Erythroblast (primary cell): ENCODE measurements around the gene F8.

ENCODE experiments used
- DNase-seq, 2 experiments: peaks; one replicate each; lab custom pipeline; 2025; lab: John Stamatoyannopoulos, UW
- GATA1 ChIP-seq: IDR thresholded peaks from 2 replicates; pipeline ENCODE4 v1.6.1; 2011; ENCODE audit warnings: low read depth, mild to moderate bottlenecking, control low read depth, low read length, moderate library complexity
- POLR2A ChIP-seq: IDR thresholded peaks from 2 replicates; pipeline ENCODE4 v1.6.1; 2011; ENCODE audit warnings: mild to moderate bottlenecking, low read length

Gene F8

DNA sequence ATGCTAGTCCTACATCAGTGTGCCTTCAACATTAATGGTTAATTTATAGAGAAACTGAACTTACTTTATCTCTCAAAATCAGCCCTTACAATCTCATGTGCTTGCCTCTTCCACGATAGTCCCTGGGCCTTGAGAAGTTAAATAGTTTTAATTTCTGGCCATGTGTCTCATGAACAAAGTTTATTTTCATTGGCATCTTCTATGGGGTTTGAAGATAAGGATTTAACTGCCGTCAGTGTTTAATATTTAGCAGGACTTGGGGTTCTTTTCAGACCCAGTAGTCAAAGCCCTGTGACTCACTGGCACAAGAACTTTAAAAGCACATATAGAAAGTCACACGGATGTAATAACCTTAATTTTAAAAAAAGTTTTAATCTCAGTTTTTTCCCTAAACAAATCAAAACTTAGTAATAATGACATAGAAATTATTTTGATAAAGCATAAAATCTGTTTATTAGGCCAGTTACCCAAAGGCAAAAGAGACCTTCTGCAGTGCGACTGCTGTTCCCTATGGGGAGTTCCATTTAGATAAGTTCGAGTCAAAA lies 207.2 kb downstream of the F8 start:
- TF ChIP-seq GATA1, result no peak
- peak in 1 of 2 experiments; percentile 17 for DNase-seq

DNA sequence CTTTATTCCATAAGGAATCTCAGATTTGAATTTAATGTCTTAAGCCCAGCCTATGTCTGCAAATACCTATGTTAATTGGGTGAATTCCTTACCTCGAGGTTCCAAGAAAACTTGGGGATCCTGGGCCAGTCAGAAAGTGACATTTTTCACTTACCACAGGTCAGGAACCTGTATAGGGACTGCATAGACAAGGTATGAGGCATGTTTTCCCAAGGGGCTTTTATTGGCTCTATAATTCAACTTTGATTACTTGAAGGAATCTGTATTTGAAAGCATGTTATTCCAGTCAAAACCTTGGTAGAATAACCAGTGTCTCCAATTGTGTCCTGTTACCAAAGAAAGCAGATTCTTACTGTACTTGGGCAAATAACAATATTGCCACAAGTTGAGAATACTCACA lies 208.7 kb downstream of the F8 start:
- TF ChIP-seq POLR2A, result no peak
- no peak for TF ChIP-seq GATA1
- no peak for DNase-seq

DNA sequence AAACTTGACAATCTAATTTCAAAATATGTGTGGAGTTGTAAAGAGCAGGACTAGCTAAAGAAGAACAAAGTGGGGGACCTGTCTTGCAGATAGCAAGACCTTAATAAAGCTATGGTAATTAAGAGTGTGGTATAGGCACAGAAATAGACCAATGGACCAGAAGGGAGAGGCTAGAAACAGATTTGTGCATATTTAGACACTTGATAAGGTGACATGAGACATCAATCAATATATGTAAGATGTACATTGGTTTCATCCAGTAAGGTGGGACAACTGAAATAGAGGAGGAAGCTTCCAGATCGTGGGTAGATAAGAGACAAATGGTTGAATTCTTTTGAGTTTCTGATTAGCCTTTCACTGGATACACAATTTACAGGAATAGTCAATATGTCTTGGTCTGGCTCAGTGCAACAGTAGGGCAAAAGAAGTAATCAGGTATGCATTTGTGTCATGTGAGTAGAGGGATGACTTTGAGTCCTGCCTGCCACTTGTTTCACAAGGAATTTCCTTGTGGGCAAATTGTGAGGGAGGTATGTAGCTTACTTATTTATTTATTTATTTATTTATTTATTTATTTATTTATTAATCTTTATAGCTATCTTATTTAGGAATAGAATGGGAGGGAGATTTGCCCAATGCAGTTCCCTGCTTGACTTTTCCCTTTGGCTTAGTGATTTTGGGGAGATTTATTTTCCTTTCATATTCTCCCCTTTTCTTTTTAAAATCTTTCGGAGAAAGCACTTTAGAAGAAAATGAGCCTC lies 210.0 kb downstream of the F8 start:
- no peak for DNase-seq

DNA sequence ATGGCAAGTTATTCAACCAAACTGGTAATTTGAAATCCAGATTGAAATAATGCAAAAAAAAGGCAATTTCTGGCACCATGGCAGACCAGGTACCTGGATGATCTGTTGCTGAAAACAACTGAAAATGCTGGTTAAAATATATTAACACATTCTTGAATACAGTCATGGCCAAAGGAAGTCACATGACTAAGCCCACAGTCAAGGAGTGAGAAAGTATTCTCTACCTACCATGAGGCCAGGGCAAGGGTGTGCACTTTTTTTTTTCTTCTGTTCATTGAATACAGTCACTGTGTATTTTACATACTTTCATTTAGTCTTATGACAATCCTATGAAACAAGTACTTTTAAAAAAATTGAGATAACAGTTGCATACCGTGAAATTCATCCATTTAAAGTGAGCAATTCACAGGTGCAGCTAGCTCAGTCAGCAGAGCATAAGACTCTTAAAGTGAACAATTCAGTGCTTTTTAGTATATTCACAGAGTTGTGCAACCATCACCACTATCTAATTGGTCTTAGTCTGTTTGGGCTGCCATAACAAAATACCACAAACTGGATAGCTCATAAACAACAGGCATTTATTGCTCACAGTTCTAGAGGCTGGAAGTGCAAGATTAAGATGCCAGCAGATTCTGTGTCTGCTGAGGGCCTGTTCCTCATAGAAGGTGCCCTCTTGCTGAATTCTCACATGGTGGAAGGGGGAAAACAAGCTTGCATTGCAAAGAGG lies 212.4 kb downstream of the F8 start:
- TF ChIP-seq GATA1, result no peak
- no peak for TF ChIP-seq POLR2A
- DNase-seq, result no peak

More for the DNA sequence above, 210.0 kb downstream of the F8 start:
- TF ChIP-seq POLR2A (no peak), GATA1 (no peak)

DNA sequence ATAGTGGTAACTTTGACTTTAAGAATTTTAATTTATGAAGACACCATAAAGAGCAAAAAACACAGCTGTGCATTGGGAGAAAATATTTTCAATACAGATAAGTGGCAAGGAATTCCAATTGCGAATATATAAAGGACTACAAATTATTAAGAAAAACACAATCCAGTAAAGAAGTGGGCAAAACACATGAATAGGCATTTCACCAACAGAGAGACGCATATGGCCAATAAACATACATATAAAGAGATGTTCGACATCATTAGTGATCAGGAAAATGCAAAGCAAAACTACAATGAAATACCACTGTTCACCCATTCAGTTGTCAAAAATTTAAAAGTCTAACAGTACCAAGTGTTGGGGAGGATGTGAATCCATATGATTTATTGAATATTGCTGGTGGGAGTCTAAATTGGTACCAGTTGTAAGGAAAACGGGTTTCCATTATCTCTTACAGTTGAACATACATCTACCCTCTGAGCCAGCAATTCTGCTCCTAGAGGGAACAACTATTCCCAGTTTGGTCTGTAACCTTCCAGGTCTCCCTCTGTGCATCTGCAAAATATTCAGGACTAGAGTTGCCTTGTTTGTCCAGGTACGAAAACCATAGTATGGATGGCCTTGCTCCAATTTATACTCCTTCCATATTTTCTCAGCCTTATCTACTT lies 215.6 kb downstream of the F8 start:
- no peak for TF ChIP-seq POLR2A
- TF ChIP-seq GATA1, result no peak
- DNase-seq, result no peak

DNA sequence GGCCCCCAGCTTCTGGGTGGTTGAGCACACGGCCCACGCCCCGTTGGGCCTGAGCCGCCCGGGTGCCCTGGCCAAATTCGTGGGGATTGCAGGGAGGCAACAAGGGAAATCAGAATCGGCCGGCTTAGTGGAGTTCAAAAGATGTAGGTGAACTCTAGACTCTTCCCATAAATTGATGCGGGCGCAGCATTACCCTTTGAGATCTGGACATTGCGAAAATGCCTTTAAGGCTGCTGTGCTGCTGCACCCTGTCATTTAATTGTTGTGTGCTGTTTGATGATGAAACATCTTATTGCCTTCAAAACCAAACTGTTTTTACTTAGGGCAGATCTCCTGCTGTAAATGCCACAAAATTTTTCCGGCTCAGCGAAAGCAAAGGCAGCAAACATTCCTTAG lies 216.8 kb downstream of the F8 start:
- no peak for DNase-seq

DNA sequence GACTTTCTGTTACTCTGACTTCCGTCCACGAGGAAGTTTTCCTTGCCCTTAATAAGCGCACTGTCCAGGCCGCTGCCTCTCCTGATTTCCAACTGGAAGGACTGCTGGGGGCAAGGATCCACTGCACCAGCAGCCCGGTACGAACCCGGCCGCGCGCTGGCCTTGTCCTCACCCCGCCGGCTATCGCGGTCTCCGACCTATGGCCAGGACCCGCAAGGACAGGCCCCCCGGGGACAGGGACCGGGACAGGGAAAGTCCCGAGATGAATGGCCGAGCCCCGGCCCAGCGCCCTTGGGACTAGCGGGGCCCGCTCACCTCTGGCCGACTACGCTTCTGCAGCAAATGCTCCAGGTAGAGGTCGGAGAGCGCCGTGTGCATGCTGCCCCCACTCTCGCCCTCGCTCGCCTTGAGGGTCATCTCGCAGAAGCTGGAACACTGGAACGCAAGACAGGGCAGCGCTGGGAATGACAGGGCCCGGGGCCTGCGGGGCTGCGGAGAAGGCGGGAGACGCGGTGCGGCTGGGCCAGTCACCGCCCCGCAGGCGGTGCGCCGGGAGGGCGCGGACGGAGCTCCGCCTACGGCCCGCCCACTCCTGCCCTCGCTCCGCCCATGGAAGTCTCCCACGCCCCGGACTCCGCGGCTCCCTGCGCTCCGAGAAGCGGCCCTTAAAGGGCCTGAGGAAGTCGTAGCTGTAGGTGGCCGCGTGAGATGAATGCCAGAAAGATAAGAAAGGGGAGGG lies 217.4 kb downstream of the F8 start, which contains the start of gene MPP1:
TSS of gene MPP1 (minus strand) at position 529 of the 739 bp plus-strand sequence. CDS start at position 417, 112 bp downstream.
- peak; percentile 91 to 94 for DNase-seq

More for the DNA sequence above, 216.8 kb downstream of the F8 start:
- TF ChIP-seq POLR2A, result no peak
- TF ChIP-seq GATA1, result no peak

DNA sequence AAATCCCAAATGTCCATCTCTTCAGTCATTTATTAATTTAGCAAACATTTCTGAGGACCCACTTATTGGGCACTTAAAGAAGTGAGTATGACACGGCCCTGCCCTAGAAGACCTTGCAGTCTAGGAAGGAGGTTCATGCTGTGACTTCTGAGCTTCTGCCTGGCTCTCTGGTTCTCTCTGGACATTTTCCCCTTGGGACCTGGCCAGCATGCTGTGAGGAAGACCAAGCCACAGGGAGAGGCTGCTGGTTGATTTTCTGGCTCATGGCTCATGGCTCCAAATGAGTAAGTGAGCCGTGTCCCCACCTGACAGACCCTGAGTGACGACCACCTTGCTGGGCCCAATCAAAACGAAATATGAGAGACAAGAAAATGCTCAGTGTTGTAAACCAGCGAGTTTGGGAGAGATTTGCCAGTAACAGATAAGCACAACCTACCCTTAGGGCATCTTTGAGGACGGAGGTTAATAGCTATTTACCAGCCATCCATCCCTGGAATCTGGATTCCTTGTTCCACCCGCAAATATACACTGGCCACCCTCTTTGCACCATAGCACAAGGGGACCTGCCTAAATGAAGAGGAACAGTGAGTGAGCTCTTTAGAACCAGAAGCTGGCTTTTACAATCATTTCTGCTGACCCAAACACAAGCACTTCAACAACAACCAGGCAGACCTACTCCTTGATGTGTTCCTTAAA lies 218.1 kb downstream of the F8 start:
- DNase-seq, result peak; percentile 38 to 68
- TF ChIP-seq POLR2A (no peak), GATA1 (no peak)

More for the DNA sequence above, 217.4 kb downstream of the F8 start, which contains the start of gene MPP1:
- TF ChIP-seq POLR2A, result peak; percentile 91
- TF ChIP-seq GATA1, result no peak

DNA sequence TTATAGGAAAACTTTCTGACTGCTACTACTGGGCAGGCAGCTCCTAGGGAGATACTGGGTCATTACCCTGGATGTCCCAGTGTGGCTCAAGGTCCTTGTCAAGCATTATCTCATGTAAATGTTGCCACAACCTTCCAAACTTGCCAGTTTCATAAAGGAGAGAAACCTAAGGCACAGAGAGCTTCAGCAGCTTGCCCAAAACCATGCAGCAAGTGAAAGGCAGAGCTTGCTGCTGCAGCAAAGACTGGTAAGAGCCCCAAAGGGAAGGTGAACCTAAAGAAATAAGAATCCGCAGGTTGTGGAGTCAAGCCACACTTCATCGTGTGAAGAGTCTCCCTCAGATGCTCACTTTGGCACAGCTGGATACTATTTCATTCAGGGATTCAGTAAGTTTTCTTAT lies 219.6 kb downstream of the F8 start:
- TF ChIP-seq GATA1, result no peak
- TF ChIP-seq POLR2A, result no peak
- peak; percentile 37 to 64 for DNase-seq

DNA sequence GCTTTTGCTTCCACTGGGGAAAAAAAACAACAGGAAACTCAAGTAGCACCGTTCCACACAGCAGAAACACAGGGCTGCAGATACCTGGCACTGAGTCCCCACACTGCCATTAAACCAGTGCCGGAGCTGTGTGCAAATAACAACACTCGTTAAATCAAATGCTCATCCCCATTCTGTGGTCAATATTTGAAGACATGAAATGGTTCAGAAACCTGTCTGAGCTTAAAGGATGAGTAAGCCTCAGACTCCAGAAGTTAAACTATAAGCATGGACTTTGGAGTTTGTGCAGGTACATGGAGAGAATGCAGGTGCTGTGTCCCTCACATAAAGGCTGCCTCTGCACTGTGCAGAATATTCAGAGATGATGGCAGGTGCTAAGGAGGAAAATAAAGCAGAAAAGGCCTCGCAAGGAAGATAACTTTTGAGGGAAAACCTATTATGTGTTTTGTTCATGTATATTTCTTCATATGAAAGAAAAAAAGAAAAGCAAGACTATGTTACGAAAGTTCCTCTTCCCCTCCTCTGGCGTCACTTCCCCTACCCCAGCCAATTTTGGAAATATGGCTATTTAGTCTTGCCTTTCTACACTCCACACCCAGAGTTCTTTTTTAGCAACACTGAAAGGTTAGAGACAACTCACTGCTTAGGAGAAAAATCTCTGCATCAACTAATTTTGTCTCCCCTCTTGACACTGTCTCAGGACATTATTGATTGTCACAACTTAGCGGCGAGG lies 221.9 kb downstream of the F8 start:
- peak in 1 of 2 experiments; percentile 52 for DNase-seq
- TF ChIP-seq GATA1 (no peak), POLR2A (no peak)

DNA sequence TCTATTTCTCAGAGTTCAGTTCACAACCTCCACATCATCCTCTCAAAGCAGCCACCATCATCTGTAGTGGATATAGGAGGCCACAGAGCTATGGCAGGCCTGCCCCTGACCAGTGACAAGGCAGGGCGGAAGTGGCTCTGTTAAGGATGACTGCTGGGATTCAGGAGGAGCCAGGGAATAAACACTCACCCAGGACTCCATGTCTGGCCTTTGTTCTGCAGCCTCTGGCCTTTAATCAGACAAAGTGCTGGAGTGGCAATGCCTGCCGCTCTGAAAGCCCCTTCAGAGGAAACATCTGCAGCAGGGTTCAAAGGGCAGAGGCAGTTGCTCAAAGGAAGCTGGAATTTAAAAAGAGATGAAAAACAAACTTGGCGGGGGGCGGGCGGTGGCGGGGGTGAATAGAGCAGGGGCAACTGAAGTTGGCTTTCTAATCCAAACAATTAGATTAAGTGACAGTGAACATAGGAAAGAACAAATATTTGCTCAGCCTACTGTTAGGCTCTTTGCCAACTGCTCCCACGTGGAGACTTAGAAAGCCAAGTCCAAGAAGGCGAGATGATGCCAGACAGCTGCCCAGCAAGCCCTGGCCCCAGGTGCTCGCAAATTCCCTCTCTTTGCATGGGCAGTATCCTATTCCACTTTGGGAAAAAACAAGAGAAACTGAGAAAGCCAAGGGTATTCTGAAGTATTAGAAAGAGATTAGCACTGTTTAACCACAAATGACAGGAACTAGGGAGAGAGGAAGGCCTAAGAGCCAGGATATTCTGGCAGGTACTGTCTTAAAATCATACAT lies 222.8 kb downstream of the F8 start:
- DNase-seq, result peak; percentile 32 to 64
- no peak for TF ChIP-seq GATA1
- TF ChIP-seq POLR2A, result peak; percentile 46

DNA sequence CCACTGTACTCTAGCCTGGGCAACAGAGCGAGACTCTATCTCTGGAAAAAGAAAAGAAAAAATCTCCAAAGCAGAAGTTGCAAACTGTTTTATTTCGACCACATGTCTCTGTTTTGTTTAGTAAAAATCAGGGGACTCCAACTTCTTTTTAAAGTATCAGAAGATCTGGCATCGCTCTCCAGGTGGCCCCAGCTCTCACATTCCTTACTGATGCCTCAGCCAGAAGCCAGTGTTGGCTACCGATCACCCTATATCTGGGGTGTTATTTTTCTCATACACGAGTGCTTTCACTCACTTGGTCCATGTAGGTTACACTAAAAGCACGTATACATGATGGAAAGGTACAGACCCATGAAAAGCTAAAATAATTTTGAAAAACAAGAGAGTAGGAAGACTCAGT lies 225.5 kb downstream of the F8 start:
- DNase-seq, result no peak
- no peak for TF ChIP-seq GATA1
- no peak for TF ChIP-seq POLR2A
